HG02938 (cell line): ENCODE measurements around the gene PRM2.

Experiments
- ATAC-seq: cut with Tn5 transposase; IDR thresholded peaks from one replicate; pipeline ENCODE4 v1.9.1; 2021; ENCODE audit warnings: mild to moderate bottlenecking, moderate library complexity; ENCODE audit not compliant: unreplicated experiment

The PRM2 gene

GRCh38 chr16:11276143-11276895 is at the start of gene PRM2:
Gene PRM2 (minus strand): TSS chr16:11276480. CDS start chr16:11276370, 110 bp downstream.
- no peak for ATAC-seq

- ATAC-seq = no peak
These were observed 49.3 kb upstream of the PRM2 start for GRCh38 chr16:11325404-11326083.

GRCh38 chr16:11323551-11324336 is 47.5 kb upstream of the PRM2 start:
- no peak for ATAC-seq

GRCh38 chr16:11322823-11323222 is 46.5 kb upstream of the PRM2 start:
- no peak for ATAC-seq

- no peak for ATAC-seq
These were observed 45.4 kb upstream of the PRM2 start for GRCh38 chr16:11321662-11322061.

GRCh38 chr16:11320170-11320569 is 43.9 kb upstream of the PRM2 start:
- no peak for ATAC-seq

- no peak for ATAC-seq
These were observed 43.4 kb upstream of the PRM2 start for GRCh38 chr16:11319529-11320146.

GRCh38 chr16:11318817-11319216 is 42.5 kb upstream of the PRM2 start:
- no peak for ATAC-seq

GRCh38 chr16:11316331-11317015 is 40.2 kb upstream of the PRM2 start:
- no peak for ATAC-seq

- ATAC-seq = no peak
These were observed 39.2 kb upstream of the PRM2 start for GRCh38 chr16:11315510-11315909.

- ATAC-seq = no peak
These were observed 38.1 kb upstream of the PRM2 start for GRCh38 chr16:11314309-11314894.

GRCh38 chr16:11313493-11314308 is 37.4 kb upstream of the PRM2 start:
- ATAC-seq = no peak

- ATAC-seq = no peak
These were observed 36.6 kb upstream of the PRM2 start for GRCh38 chr16:11312718-11313492.

GRCh38 chr16:11310997-11311561 is 34.8 kb upstream of the PRM2 start:
- ATAC-seq = no peak

GRCh38 chr16:11310634-11310977 is 34.3 kb upstream of the PRM2 start:
- no peak for ATAC-seq

- ATAC-seq = peak; percentile 43
These were observed 33.8 kb upstream of the PRM2 start for GRCh38 chr16:11309895-11310633.

- ATAC-seq = no peak
These were observed 32.4 kb upstream of the PRM2 start for GRCh38 chr16:11308493-11309283.
